ENCODE data around the gene PLAA. TPM values are rescaled to one million over a fixed set of nuclear protein-coding genes. Genes with fewer than 3 reads are reported as not detected.
"Not testable (repeated sequence)": the region's sequence is repeated elsewhere in the genome, so short reads cannot be mapped to it uniquely, and the experiment has no call there.

PLAA gene
- total and polyA plus RNA-seq, 4 donors, result 19.2 to 37.0 (median 35.7) TPM

DNA sequence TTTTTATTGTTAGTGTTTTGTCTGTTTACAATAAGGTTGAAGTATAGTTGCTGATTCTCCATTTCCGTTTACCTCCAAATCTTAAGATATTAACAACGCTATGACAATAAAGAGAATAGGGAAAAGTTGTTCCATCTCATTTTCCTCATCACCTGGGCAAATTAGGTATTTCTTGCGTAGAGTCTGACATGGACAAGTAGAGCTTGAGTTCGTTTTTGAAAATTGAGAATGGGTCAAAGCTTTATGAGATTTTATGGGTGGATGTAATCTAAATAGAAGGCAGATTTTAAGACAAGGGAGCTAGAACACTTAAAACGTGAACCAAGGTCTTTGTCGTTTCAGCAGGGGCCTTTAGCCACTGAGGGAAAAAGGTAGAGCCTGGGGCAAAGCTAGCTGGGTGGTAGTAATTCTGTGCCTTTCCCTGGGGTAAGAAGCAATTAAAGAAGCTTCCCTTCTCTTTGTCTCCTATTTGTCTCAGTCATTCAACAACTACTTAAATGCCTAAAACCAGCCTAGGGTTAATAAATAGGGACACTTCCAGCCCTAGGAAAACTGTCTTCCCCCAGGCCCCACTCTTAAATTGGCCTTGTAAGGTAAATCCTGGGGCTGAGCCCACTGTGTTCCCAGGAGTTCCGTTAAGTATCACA lies 53.9 kb downstream of the PLAA start:
- WGBS (ENCODE audit: insufficient coverage), result 21% methylated on average over 3 of the region's 7 CpGs
- Histone ChIP-seq H3K27ac (ENCODE audit: low read depth, low read length) (peak overlapping the region; percentile 99), H3K4me1 (ENCODE audit: control insufficient read depth, insufficient read depth, low read length) (peaks cover 10% of the 10 kb centered on the region), H3K4me3 (ENCODE audit: low read depth, low read length) (peak overlapping the region; percentile 93), H3K9me3 (ENCODE audit: control insufficient read depth, insufficient read depth, low read length) (no peaks in the 10 kb centered on the region), H3K36me3 (ENCODE audit: control insufficient read depth, insufficient read depth, low read length) (peaks cover 3% of the 10 kb centered on the region), H3K27me3 (ENCODE audit: control insufficient read depth, insufficient read depth, low read length) (no peaks in the 10 kb centered on the region)
- DNase-seq (ENCODE audit: low read depth in 4 of 6, low spot score in 6 of 6), result peak in 2 of 6 donors; percentile 2 to 11

DNA sequence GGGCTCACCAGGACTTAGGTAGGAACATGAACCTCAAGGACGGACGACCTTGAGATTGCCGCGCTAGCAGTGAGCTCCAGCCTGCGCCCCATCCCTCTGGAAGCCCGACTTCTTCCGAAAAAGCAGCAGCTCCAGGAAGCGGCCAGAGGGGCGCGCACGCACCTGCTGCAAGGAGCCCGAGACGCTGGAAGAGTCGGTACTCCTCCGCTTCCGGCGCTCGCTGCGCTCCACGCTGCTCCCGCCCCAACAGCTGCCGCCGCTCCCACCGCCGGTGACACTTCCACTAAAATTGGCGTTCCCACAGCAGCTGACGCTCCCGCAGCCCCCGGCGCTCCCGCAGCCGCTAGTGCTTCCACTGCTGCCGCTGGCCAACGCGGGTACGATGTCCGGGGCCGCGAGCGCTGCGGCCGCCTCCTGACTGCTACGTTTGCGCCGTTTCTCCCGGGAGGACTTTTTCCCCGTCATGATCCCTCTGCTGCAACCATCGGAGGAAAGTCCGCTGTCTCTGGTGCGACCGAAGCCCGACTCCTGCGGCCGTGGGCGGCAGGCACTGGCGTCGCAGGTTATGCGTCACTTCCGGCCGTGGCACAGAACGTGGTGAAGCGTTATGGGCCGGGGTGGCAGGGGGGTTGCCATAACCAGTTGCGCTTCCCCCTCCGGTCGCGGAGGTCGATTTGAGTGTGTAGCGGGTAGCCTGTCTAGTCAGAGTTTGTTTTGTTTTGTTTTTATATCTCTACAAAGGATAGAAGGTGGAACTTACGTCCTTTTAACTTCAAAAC lies 54.6 kb downstream of the PLAA start, which contains the start of gene CAAP1:
CAAP1 (minus strand) TSS at position 552 of the 779 bp plus-strand sequence; CDS start at position 465, 87 bp downstream.
- Histone ChIP-seq H3K27ac (ENCODE audit: low read depth, low read length) (peak within 1 kb of the TSS; percentile 99), H3K9me3 (ENCODE audit: control insufficient read depth, insufficient read depth, low read length) (no peaks in the 10 kb centered on the region), H3K4me1 (ENCODE audit: control insufficient read depth, insufficient read depth, low read length) (peaks cover 10% of the 10 kb centered on the region), H3K36me3 (ENCODE audit: control insufficient read depth, insufficient read depth, low read length) (peaks cover 3% of the 10 kb centered on the region), H3K27me3 (ENCODE audit: control insufficient read depth, insufficient read depth, low read length) (no peaks in the 10 kb centered on the region), H3K4me3 (ENCODE audit: low read depth, low read length) (peak within 1 kb of the TSS; percentile 93)
- 0% methylated on average over 63 of the region's 70 CpGs for WGBS (ENCODE audit: insufficient coverage)
- peak; percentile 89 to 98 (median 90) for DNase-seq (ENCODE audit: low read depth in 4 of 6, low spot score in 6 of 6)

DNA sequence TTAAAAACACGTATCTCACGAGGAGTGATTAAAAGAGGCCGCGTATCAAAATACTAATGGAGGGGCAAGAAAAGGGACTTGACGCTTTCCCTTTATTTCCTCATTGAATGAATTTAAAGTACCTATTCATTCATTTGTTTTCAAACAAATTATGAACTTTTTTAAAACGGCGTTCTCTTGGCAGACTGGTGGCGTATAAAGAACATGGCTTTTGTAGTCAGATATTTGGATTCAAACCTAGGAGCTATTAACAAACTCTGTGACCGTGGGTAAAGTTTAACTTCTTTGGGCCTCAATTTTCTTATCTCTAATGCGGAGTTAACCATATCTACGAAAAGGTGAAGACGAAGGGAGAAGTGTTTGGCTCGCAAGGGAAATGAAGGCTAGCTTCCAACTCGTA lies 55.3 kb downstream of the PLAA start:
- Histone ChIP-seq H3K27ac (ENCODE audit: low read depth, low read length) (peak overlapping the region; percentile 99), H3K27me3 (ENCODE audit: control insufficient read depth, insufficient read depth, low read length) (no peaks in the 10 kb centered on the region), H3K36me3 (ENCODE audit: control insufficient read depth, insufficient read depth, low read length) (peaks cover 7% of the 10 kb centered on the region), H3K4me3 (ENCODE audit: low read depth, low read length) (peak overlapping the region; percentile 93), H3K4me1 (ENCODE audit: control insufficient read depth, insufficient read depth, low read length) (peaks cover 10% of the 10 kb centered on the region), H3K9me3 (ENCODE audit: control insufficient read depth, insufficient read depth, low read length) (no peaks in the 10 kb centered on the region)
- 0% methylated on average over 1 of the region's 14 CpGs for WGBS (ENCODE audit: insufficient coverage)
- peak in 1 of 6 donors; percentile 3 for DNase-seq (ENCODE audit: low read depth in 4 of 6, low spot score in 6 of 6)

DNA sequence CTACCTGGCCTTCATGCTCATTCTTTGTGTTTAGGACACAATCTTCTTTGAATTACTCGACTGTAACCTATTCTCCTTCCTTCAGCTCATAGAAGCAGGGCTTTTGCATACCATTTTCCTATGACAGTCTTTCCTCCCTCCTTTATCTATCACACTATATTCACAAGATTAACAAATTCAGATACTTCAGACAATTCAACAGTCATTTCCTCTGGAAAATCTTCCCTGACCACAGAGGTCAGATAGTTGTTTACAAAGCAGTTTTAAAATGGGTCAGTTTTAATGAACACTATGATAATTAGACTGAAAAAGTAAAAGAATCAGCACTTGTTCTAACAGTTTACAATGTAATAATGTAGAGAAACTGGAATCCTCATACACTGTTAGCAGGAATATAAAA lies 58.8 kb downstream of the PLAA start:
- WGBS (ENCODE audit: insufficient coverage), result 78% methylated on average over 1 of the region's 1 CpG
- H3K4me3 ChIP-seq (ENCODE audit: low read depth, low read length), result no peak overlapping the region
- peaks cover 7% of the 10 kb centered on the region for H3K36me3 ChIP-seq (ENCODE audit: control insufficient read depth, insufficient read depth, low read length)
- DNase-seq (ENCODE audit: low read depth in 4 of 6, low spot score in 6 of 6), result no peak
- peaks cover 10% of the 10 kb centered on the region for H3K4me1 ChIP-seq (ENCODE audit: control insufficient read depth, insufficient read depth, low read length)
- no peaks in the 10 kb centered on the region for H3K27me3 ChIP-seq (ENCODE audit: control insufficient read depth, insufficient read depth, low read length)
- H3K9me3 ChIP-seq (ENCODE audit: control insufficient read depth, insufficient read depth, low read length), result no peaks in the 10 kb centered on the region
- no peak overlapping the region for H3K27ac ChIP-seq (ENCODE audit: low read depth, low read length)

DNA sequence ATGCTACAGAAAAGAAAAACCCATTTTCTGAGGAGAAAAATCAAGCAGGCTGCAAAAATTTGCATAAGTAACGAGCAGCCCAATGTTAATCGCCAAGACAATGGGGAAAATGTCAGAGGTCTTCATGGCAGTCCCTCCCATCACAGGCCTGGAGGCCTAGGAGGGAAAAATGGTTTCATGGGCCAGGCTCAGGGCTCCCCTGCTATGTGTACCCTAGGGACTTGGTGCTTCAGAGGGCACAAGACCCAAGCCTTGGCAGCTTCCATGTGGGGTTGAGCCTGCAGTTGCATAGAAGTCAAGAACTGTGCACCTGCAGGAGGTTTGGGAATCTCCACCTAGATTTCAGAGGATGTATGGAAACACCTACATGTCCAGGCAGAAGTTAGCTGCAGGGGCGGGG lies 64.9 kb downstream of the PLAA start:
- Histone ChIP-seq H3K36me3 (ENCODE audit: control insufficient read depth, insufficient read depth, low read length) (peaks cover 28% of the 10 kb centered on the region), H3K27ac (ENCODE audit: low read depth, low read length) (no peak overlapping the region), H3K4me3 (ENCODE audit: low read depth, low read length) (no peak overlapping the region), H3K9me3 (ENCODE audit: control insufficient read depth, insufficient read depth, low read length) (peaks cover 10% of the 10 kb centered on the region), H3K27me3 (ENCODE audit: control insufficient read depth, insufficient read depth, low read length) (no peaks in the 10 kb centered on the region), H3K4me1 (ENCODE audit: control insufficient read depth, insufficient read depth, low read length) (no peaks in the 10 kb centered on the region)
- no peak for DNase-seq (ENCODE audit: low read depth in 4 of 6, low spot score in 6 of 6)
- 94% methylated on average over 3 of the region's 3 CpGs for WGBS (ENCODE audit: insufficient coverage)

DNA sequence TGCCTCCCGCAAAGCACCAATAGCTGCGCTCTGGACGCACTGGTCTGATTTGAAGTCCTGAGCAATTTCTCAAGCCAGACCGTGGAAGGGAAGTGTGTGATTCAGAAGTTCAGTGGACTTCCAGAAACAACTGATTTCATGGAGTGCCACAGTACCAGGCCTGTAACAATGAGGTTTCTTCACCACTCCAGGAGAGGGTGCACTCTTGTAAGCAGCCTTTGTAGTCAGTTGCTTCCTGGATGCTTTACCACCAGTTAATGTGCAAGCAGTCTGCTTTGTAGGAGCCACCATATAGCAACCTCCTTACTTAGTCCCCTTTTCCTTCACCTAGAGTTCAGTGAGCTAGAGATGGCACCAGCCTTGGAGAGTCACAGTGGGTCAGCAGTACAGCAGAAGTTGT lies 66.8 kb downstream of the PLAA start:
- DNase-seq (ENCODE audit: low read depth in 4 of 6, low spot score in 6 of 6), result no peak
- Histone ChIP-seq H3K36me3 (ENCODE audit: control insufficient read depth, insufficient read depth, low read length) (peaks cover 23% of the 10 kb centered on the region), H3K9me3 (ENCODE audit: control insufficient read depth, insufficient read depth, low read length) (peaks cover 10% of the 10 kb centered on the region), H3K27me3 (ENCODE audit: control insufficient read depth, insufficient read depth, low read length) (no peaks in the 10 kb centered on the region), H3K27ac (ENCODE audit: low read depth, low read length) (no peak overlapping the region), H3K4me1 (ENCODE audit: control insufficient read depth, insufficient read depth, low read length) (no peaks in the 10 kb centered on the region), H3K4me3 (ENCODE audit: low read depth, low read length) (no peak overlapping the region)
- 98% methylated on average over 4 of the region's 4 CpGs for WGBS (ENCODE audit: insufficient coverage)

DNA sequence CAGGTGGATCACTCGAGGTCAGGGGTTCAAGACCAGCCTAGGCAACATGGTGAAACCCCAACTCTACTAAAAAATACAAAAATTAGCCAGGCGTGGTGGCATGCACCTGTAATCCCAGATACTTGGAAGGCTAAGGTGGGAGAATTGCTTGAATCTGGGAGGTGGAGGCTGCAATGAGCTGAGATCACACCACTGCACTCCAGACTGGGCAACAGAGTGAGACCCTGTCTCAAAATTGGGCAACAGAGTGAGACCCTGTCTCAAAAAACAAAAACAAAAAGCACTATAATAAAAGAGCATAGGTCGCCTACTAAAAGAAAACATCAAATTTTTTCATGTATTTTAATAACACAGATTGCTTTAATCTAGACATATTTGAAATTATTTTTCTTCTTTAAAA lies 71.9 kb downstream of the PLAA start:
- no CpG with 5 or more reads among the region's 3 CpGs for WGBS (ENCODE audit: insufficient coverage)
- not testable (repeated sequence) for DNase-seq (ENCODE audit: low read depth in 4 of 6, low spot score in 6 of 6); H3K4me1 ChIP-seq (ENCODE audit: control insufficient read depth, insufficient read depth, low read length); H3K27ac ChIP-seq (ENCODE audit: low read depth, low read length); H3K27me3 ChIP-seq (ENCODE audit: control insufficient read depth, insufficient read depth, low read length); H3K4me3 ChIP-seq (ENCODE audit: low read depth, low read length); H3K9me3 ChIP-seq (ENCODE audit: control insufficient read depth, insufficient read depth, low read length)
- H3K36me3 ChIP-seq (ENCODE audit: control insufficient read depth, insufficient read depth, low read length), result peaks cover 10% of the 10 kb centered on the region

DNA sequence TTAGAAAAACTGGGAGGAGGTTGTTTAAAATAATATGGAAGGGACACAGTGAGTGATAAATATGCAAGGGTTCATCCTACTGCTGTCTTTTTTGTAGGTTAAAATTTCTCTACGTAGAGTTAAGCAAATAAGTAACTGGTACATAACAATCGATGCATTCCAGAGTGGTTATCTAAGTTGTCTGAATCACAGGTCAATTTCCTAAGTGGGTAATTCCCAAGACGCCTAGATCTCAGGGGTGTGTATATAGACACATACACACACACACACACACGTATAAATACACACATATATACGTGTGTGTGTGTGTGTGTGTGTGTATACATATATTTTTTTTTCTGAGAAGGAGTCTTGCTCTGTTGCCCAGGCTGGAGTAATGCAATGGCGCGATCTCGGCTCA lies 76.8 kb downstream of the PLAA start:
- no peak for DNase-seq (ENCODE audit: low read depth in 4 of 6, low spot score in 6 of 6)
- H3K9me3 ChIP-seq (ENCODE audit: control insufficient read depth, insufficient read depth, low read length), result no peaks in the 10 kb centered on the region
- no CpG with 5 or more reads among the region's 8 CpGs for WGBS (ENCODE audit: insufficient coverage)
- no peak overlapping the region for H3K4me3 ChIP-seq (ENCODE audit: low read depth, low read length)
- no peaks in the 10 kb centered on the region for H3K4me1 ChIP-seq (ENCODE audit: control insufficient read depth, insufficient read depth, low read length)
- H3K27ac ChIP-seq (ENCODE audit: low read depth, low read length), result no peak overlapping the region
- H3K36me3 ChIP-seq (ENCODE audit: control insufficient read depth, insufficient read depth, low read length), result peaks cover 3% of the 10 kb centered on the region
- H3K27me3 ChIP-seq (ENCODE audit: control insufficient read depth, insufficient read depth, low read length), result no peaks in the 10 kb centered on the region

DNA sequence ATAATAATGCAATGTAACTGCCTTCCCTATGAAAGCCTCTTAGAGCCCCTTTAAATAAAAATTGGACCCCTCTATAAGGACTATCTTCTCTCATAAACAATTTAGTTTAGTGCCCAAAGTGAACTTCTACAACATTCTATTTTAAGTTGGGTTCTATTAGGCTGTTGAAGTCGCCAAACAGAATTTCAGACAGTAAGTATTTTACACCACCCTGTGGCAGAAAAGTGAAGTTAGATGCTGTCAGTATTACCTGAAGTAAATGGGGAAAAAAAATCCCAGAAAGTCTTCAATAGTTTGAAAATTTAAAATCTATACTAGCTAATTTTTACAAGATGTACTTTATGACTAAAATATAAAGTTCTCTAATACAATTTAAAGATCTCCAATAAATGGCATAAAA lies 84.0 kb downstream of the PLAA start:
- Histone ChIP-seq H3K4me3 (ENCODE audit: low read depth, low read length) (no peak overlapping the region), H3K27me3 (ENCODE audit: control insufficient read depth, insufficient read depth, low read length) (no peaks in the 10 kb centered on the region), H3K27ac (ENCODE audit: low read depth, low read length) (no peak overlapping the region), H3K4me1 (ENCODE audit: control insufficient read depth, insufficient read depth, low read length) (no peaks in the 10 kb centered on the region), H3K9me3 (ENCODE audit: control insufficient read depth, insufficient read depth, low read length) (no peaks in the 10 kb centered on the region), H3K36me3 (ENCODE audit: control insufficient read depth, insufficient read depth, low read length) (peaks cover 2% of the 10 kb centered on the region)
- no CpG with 5 or more reads among the region's 1 CpG for WGBS (ENCODE audit: insufficient coverage)
- DNase-seq (ENCODE audit: low read depth in 4 of 6, low spot score in 6 of 6), result peak in 5 of 6 donors; percentile 6 to 85 (median 42)

Measured in spinal cord (tissue), 10 donors.